ENCODE measurements around the gene EFR3B.

DNA sequence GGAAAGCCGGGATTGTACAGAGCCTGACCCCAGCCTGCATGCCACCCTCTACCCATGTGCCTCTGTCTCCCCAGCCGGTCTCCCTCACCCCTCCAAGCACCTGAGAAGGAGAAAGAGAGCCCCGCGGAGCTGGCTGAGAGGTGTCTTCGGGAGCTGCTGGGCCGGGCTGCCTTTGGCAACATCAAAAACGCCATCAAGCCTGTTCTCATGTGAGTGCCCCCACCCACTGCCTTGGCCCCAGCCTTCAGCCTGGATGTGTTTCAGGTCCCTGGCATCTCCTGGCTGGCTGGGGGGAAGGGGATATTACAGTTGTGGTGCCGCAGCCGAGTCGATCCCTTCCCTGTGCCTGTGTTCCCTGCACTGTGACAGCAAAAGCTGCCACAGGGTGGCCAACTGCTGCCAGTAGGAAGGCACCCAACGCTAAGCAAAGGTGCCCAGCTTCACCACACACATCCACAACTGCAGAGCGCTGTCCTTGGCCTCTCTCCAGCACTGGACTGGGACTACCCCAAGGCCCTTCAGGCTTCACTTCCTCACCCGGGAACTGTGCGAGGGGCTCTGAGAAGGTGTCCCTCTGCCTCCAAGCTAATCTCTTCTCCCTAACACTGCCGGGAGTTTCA lies 88.1 kb downstream of the EFR3B start:
- TF ChIP-seq POLR2AphosphoS5 (IDR thresholded peaks at IDR 0.05; ENCODE audit: low read depth, low read length), result no peak
- TF ChIP-seq POLR2A (IDR thresholded peaks at IDR 0.05; ENCODE audit: low read depth, low read length), result no peak
- no peak for TF ChIP-seq TAF1 (IDR thresholded peaks at IDR 0.05; ENCODE audit: low read depth, low read length)
- no peak for TF ChIP-seq PAX5 (IDR thresholded peaks at IDR 0.05; ENCODE audit: insufficient read depth, low read length, severe bottlenecking)
- TF ChIP-seq SPI1 (IDR thresholded peaks at IDR 0.05; ENCODE audit: low read depth, low read length), result no peak

Measured in GM12891 (cell line).